NCI-H345 treated with DMSO at 0.1 percent for 48 hours (cell line): Measurements from ENCODE around the gene SLC44A2.

Source experiments
- DNase-seq: peaks from one replicate; lab custom pipeline; 2025; ENCODE audit not compliant: unreplicated experiment; lab: John Stamatoyannopoulos, UW

SLC44A2 gene

GRCh38 chr19:10625003-10625761, at the start of gene SLC44A2:
SLC44A2 (plus strand) TSS chr19:10625553; CDS start chr19:10625634, 81 bp downstream.
- peak; percentile 13 for DNase-seq

GRCh38 chr19:10577951-10578350, 47.4 kb upstream of the SLC44A2 start:
- no peak for DNase-seq

GRCh38 chr19:10580979-10581631, 44.2 kb upstream of the SLC44A2 start:
- peak; percentile 43 for DNase-seq

- DNase-seq: no peak
Observed at GRCh38 chr19:10582091-10582490, 43.3 kb upstream of the SLC44A2 start.

- no peak for DNase-seq
Observed at GRCh38 chr19:10583036-10583776, 42.1 kb upstream of the SLC44A2 start.

- no peak for DNase-seq
Observed at GRCh38 chr19:10586396-10586795, 39.0 kb upstream of the SLC44A2 start.

- no peak for DNase-seq
Observed at GRCh38 chr19:10587022-10587838, 38.1 kb upstream of the SLC44A2 start, which contains the start of gene AP1M2. AP1M2 (minus strand) TSS chr19:10587312; CDS start chr19:10587231, 81 bp downstream.

- DNase-seq: no peak
Observed at GRCh38 chr19:10587839-10588150, 37.6 kb upstream of the SLC44A2 start.

GRCh38 chr19:10593148-10593547, 32.2 kb upstream of the SLC44A2 start:
- no peak for DNase-seq

GRCh38 chr19:10593820-10594637, 31.3 kb upstream of the SLC44A2 start:
- no peak for DNase-seq

- DNase-seq: no peak
Observed at GRCh38 chr19:10600149-10600548, 25.2 kb upstream of the SLC44A2 start.

GRCh38 chr19:10601999-10602329, 23.4 kb upstream of the SLC44A2 start:
- no peak for DNase-seq

GRCh38 chr19:10602330-10603083, 22.8 kb upstream of the SLC44A2 start:
- DNase-seq: peak; percentile 62

- no peak for DNase-seq
Observed at GRCh38 chr19:10603084-10603872, 22.1 kb upstream of the SLC44A2 start.

- DNase-seq: no peak
Observed at GRCh38 chr19:10603873-10604459, 21.4 kb upstream of the SLC44A2 start.

GRCh38 chr19:10604460-10604980, 20.8 kb upstream of the SLC44A2 start:
- no peak for DNase-seq

- DNase-seq: no peak
Observed at GRCh38 chr19:10611907-10612306, 13.4 kb upstream of the SLC44A2 start.

- no peak for DNase-seq
Observed at GRCh38 chr19:10612499-10613119, 12.7 kb upstream of the SLC44A2 start.
